C4-2B (cell line): ENCODE results near the gene GAK.

Source experiments
- CTCF ChIP-seq: fragments of 450-650 bp; conservative IDR thresholded peaks from 2 replicates; pipeline ENCODE4 v1.5.1; 2017; ENCODE audit warnings: mild to moderate bottlenecking
- ZFX ChIP-seq: fragments of 450-650 bp; IDR thresholded peaks from 2 replicates; pipeline ENCODE4 v1.6.1; 2017

DNA sequence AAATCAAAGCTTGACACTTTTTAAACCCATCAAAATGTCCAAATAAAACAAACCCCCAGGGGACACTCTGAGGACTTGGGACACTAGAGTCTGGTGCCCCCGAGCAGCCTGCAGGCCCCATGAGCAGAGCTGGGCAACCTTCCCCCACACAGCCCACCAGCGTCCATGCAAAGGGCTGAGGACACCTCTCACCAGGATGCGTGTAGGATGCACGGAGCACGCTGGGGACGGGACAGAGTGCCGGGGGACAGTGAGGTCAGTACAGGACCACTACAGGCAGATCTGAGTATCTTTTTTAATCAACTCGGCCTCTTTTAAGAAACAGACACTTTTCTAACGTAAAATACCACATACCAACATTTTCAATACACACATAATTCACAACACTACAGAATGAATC is 6.9 kb downstream of the GAK start:
- TF ChIP-seq CTCF (no peak), ZFX (no peak)
